Measurements from ENCODE around the gene ACE.
A peak's percentile ranks its signal among the peaks of the same experiment; 100 is the strongest.

The ACE gene

DNA sequence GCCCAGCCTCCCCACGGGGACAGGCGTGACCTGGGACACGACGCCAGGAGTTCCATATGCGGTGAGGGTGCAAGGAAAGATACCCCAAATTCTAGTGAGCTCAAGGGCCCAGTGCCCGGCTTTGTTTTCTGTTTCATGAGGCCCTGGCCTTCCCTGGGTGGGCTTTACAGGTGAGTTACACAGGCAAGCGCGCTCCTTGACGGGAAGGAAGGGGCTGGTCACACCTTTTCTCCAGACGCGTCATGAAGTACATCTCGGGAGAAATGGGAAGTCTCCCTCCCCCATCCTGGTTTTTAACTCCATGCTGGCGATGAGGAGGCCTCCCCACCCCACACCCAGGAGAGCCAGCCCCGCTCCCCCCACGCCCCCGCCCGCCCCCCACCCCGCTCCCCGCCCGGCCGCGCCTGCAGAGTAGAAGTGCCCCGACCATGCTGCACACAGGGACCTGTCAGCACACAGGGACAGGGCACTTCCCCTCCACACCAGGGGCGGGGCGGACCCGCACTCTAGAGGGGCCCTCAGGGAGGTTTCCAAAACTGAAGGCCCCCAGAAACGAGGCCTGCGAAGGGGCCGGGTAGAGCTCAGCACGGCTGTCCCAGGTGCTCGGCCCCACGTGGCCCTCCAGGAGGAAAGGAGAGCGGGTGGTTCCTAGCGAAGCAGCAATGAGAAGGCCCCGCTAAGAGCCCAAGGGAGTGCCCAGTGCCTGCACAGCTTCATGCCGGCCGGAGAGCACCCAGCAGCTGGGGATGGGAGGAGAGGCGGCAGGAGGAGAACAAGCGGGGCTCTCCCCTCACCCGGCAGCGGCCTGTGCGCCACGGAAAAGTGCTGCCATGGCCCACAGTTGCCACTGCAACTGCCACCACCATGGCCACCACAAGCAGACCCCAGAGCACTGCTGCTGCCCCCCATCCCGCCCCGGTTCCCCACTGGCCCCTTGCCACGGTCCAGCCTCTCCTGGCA is 38.5 kb upstream of the ACE start:
- Histone ChIP-seq H3K9me3 (ENCODE audit: control insufficient read depth, low read length) (no peaks in the 10 kb centered on the region), H3K36me3 (ENCODE audit: control insufficient read depth, insufficient read depth, low read length) (peaks cover 4% of the 10 kb centered on the region), H3K9ac (ENCODE audit: low read length) (no peak overlapping the region), H3K4me1 (ENCODE audit: control insufficient read depth, insufficient read depth, low read length) (peaks cover 71% of the 10 kb centered on the region), H3K4me3 (ENCODE audit: low read length) (no peak overlapping the region), H3K27me3 (ENCODE audit: control insufficient read depth, insufficient read depth, low read length) (no peaks in the 10 kb centered on the region)

DNA sequence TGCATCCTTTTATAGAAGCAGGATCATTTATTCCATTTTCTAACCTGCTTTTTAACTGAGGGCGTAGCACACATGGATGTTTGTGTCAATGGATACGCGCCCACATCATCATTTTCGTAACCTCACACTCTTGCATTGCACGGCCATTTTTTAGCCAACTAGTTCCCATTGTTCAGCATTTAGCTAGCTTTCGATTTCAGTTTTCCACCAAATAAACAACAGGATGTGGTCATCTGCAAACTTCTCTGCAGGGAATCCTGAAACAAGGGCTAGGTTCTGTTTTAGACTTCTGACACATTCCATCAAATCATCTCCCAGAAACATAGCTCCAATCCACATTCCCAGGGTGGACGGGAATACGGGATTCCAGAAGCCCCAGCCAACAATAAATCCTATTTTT is 37.2 kb upstream of the ACE start:
- Histone ChIP-seq H3K36me3 (ENCODE audit: control insufficient read depth, insufficient read depth, low read length) (peaks cover 4% of the 10 kb centered on the region), H3K27me3 (ENCODE audit: control insufficient read depth, insufficient read depth, low read length) (no peaks in the 10 kb centered on the region), H3K4me3 (ENCODE audit: low read length) (no peak overlapping the region), H3K4me1 (ENCODE audit: control insufficient read depth, insufficient read depth, low read length) (peaks cover 59% of the 10 kb centered on the region), H3K9ac (ENCODE audit: low read length) (no peak overlapping the region), H3K9me3 (ENCODE audit: control insufficient read depth, low read length) (no peaks in the 10 kb centered on the region)

GRCh38 chr17:63440127-63440769 is 36.6 kb upstream of the ACE start:
- Histone ChIP-seq H3K9ac (ENCODE audit: low read length) (no peak overlapping the region), H3K36me3 (ENCODE audit: control insufficient read depth, insufficient read depth, low read length) (peaks cover 4% of the 10 kb centered on the region), H3K4me1 (ENCODE audit: control insufficient read depth, insufficient read depth, low read length) (peaks cover 59% of the 10 kb centered on the region), H3K27me3 (ENCODE audit: control insufficient read depth, insufficient read depth, low read length) (no peaks in the 10 kb centered on the region), H3K4me3 (ENCODE audit: low read length) (no peak overlapping the region), H3K9me3 (ENCODE audit: control insufficient read depth, low read length) (no peaks in the 10 kb centered on the region)

GRCh38 chr17:63440770-63441335 is 36.0 kb upstream of the ACE start:
- H3K4me3 ChIP-seq (ENCODE audit: low read length) = no peak overlapping the region
- no peaks in the 10 kb centered on the region for H3K36me3 ChIP-seq (ENCODE audit: control insufficient read depth, insufficient read depth, low read length)
- no peaks in the 10 kb centered on the region for H3K27me3 ChIP-seq (ENCODE audit: control insufficient read depth, insufficient read depth, low read length)
- H3K9me3 ChIP-seq (ENCODE audit: control insufficient read depth, low read length) = no peaks in the 10 kb centered on the region
- H3K4me1 ChIP-seq (ENCODE audit: control insufficient read depth, insufficient read depth, low read length) = peaks cover 53% of the 10 kb centered on the region
- H3K9ac ChIP-seq (ENCODE audit: low read length) = no peak overlapping the region

DNA sequence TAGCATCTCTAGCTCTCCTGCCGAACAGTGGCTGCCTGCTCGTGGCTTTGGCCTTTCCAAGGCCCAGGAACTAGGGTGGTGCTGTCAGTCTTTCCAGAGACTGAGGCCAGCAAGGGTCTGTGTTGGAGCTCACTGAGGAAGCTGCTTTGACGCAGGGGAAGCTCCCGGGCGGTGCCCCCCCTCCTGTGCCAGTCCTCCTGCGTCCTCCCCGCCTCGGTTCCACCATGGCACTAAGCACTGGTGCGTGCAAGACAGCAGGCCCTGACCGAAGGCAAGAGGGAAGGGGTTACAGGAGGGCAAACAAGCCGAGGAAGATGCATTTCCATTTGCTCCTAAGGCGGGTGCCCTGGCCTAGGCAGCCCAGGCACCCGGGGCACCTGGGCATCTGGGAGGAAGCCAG is 35.2 kb upstream of the ACE start:
- no peak overlapping the region for H3K9ac ChIP-seq (ENCODE audit: low read length)

DNA sequence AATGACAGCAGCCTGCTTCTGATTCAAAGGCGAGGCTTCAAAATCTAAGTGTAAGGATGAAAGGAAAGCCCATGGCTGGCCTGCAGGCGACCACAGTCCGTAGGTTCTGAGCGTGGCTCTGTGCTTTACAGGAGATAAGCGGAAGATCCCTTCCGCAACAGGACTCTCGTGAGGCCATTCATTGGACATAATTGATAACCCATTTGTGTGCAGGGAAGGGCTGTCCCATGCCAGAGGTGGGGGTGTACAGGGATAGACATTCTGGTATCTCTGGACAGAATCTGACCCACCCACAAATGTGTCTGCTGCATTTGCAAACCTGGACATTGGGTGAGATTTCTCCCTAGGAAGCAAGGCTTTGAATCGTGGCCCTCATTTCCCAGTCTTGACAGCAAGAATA is 34.8 kb upstream of the ACE start:
- H3K9me3 ChIP-seq (ENCODE audit: control insufficient read depth, low read length) = no peaks in the 10 kb centered on the region
- H3K4me1 ChIP-seq (ENCODE audit: control insufficient read depth, insufficient read depth, low read length) = peaks cover 47% of the 10 kb centered on the region
- no peak overlapping the region for H3K4me3 ChIP-seq (ENCODE audit: low read length)
- H3K27me3 ChIP-seq (ENCODE audit: control insufficient read depth, insufficient read depth, low read length) = no peaks in the 10 kb centered on the region
- H3K9ac ChIP-seq (ENCODE audit: low read length) = no peak overlapping the region
- H3K36me3 ChIP-seq (ENCODE audit: control insufficient read depth, insufficient read depth, low read length) = no peaks in the 10 kb centered on the region

More for the DNA sequence above, 35.2 kb upstream of the ACE start:
- peaks cover 47% of the 10 kb centered on the region for H3K4me1 ChIP-seq (ENCODE audit: control insufficient read depth, insufficient read depth, low read length)
- H3K27me3 ChIP-seq (ENCODE audit: control insufficient read depth, insufficient read depth, low read length) = no peaks in the 10 kb centered on the region
- no peaks in the 10 kb centered on the region for H3K36me3 ChIP-seq (ENCODE audit: control insufficient read depth, insufficient read depth, low read length)
- H3K4me3 ChIP-seq (ENCODE audit: low read length) = no peak overlapping the region
- H3K9me3 ChIP-seq (ENCODE audit: control insufficient read depth, low read length) = no peaks in the 10 kb centered on the region

DNA sequence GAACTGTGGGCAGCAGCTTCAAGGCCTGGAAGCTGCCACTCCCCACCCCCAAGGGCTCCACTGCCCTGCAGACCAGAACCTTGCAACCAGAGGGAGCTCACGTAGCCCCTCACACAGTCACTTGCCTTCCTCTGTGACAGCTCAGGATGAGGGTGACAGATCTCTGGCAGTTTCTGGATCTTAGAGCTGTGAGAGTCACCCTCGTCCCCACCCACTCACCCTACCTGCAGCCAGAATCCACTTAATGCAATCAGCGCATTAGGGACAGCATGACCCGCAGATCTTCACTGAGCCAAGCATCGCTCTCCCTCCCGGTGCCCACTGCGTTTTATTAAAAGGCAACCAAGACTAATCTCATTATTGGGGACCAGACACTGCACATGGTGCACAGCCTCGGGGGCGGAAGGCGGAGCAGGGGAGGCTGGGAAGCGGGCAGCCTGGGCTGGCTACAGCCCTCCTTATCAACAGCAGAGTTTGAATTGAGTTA is 34.3 kb upstream of the ACE start:
- Histone ChIP-seq H3K27me3 (ENCODE audit: control insufficient read depth, insufficient read depth, low read length) (no peaks in the 10 kb centered on the region), H3K9ac (ENCODE audit: low read length) (peak overlapping the region; percentile 5), H3K36me3 (ENCODE audit: control insufficient read depth, insufficient read depth, low read length) (no peaks in the 10 kb centered on the region), H3K9me3 (ENCODE audit: control insufficient read depth, low read length) (no peaks in the 10 kb centered on the region), H3K4me1 (ENCODE audit: control insufficient read depth, insufficient read depth, low read length) (peaks cover 47% of the 10 kb centered on the region), H3K4me3 (ENCODE audit: low read length) (no peak overlapping the region)

DNA sequence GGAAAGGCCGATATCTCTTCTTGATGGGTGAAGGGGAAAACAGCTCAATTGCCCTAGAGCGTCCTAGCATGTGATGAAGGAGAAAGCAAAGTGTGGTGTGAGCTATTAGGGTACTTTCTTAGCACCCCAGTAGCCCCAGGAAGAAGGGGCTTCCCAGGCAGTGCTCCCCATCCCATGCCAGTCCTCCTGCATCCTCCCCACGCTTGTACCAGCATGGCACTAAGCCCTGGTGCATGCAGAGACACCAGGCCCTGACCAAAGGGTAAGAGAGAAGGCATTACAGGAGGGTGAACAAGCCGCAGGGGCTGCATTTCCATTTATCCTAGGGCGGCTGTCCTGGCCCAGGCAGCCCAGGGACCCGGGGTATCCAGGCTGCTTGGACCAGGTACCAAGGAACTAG is 33.8 kb upstream of the ACE start:
- Histone ChIP-seq H3K36me3 (ENCODE audit: control insufficient read depth, insufficient read depth, low read length) (no peaks in the 10 kb centered on the region), H3K4me1 (ENCODE audit: control insufficient read depth, insufficient read depth, low read length) (peaks cover 47% of the 10 kb centered on the region), H3K9me3 (ENCODE audit: control insufficient read depth, low read length) (no peaks in the 10 kb centered on the region), H3K27me3 (ENCODE audit: control insufficient read depth, insufficient read depth, low read length) (no peaks in the 10 kb centered on the region), H3K4me3 (ENCODE audit: low read length) (no peak overlapping the region), H3K9ac (ENCODE audit: low read length) (no peak overlapping the region)

DNA sequence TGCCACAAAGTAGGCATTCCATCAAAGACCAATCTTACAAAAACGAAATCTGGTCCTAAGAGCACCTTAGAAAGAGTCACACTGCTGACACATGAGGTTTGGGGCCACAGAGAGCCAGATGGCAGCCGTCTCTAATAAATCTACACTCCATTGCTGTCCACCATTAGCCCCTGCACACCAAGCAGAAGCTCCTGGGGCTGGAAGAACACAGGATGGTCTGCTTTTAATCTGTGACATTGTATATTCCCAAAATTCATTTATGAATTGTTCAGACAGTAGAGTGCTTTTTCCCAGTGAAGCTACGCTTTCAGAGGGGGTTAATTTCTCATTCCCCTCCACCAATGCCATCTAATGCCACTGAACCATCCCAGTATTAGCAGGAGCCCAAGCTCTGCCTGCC is 32.4 kb upstream of the ACE start:
- Histone ChIP-seq H3K9ac (ENCODE audit: low read length) (peak overlapping the region; percentile 89), H3K27me3 (ENCODE audit: control insufficient read depth, insufficient read depth, low read length) (no peaks in the 10 kb centered on the region), H3K36me3 (ENCODE audit: control insufficient read depth, insufficient read depth, low read length) (no peaks in the 10 kb centered on the region), H3K4me3 (ENCODE audit: low read length) (peak overlapping the region; percentile 56), H3K9me3 (ENCODE audit: control insufficient read depth, low read length) (no peaks in the 10 kb centered on the region), H3K4me1 (ENCODE audit: control insufficient read depth, insufficient read depth, low read length) (peaks cover 39% of the 10 kb centered on the region)

- H3K36me3 ChIP-seq (ENCODE audit: control insufficient read depth, insufficient read depth, low read length) = no peaks in the 10 kb centered on the region
- peak overlapping the region; percentile 56 for H3K4me3 ChIP-seq (ENCODE audit: low read length)
Observed at GRCh38 chr17:63445065-63445464, 31.8 kb upstream of the ACE start.

DNA sequence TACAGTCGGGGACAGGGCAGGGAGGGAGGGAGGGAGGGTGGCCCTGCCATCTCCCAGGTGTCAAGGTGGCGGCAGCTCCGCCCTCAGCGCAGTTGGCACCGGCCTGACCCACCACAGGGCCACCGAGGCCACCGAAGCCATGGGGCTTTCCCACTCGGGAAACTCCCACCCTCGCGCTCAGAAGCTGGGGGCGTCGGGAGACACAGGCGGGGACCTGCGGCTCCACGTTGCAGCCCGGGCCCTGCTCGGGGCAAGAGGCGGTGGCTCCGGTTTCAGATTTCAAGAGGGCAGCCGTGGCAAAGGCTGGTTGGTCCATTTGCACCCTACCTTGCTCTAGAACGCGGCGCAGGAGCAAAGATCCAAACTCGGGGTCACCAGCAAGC is 31.3 kb upstream of the ACE start:
- Histone ChIP-seq H3K9me3 (ENCODE audit: control insufficient read depth, low read length) (no peaks in the 10 kb centered on the region), H3K36me3 (ENCODE audit: control insufficient read depth, insufficient read depth, low read length) (no peaks in the 10 kb centered on the region), H3K4me3 (ENCODE audit: low read length) (peak overlapping the region; percentile 56), H3K9ac (ENCODE audit: low read length) (peak overlapping the region; percentile 89), H3K27me3 (ENCODE audit: control insufficient read depth, insufficient read depth, low read length) (no peaks in the 10 kb centered on the region), H3K4me1 (ENCODE audit: control insufficient read depth, insufficient read depth, low read length) (peaks cover 34% of the 10 kb centered on the region)

More at GRCh38 chr17:63445065-63445464, 31.8 kb upstream of the ACE start:
- Histone ChIP-seq H3K27me3 (ENCODE audit: control insufficient read depth, insufficient read depth, low read length) (no peaks in the 10 kb centered on the region), H3K9ac (ENCODE audit: low read length) (peak overlapping the region; percentile 89), H3K9me3 (ENCODE audit: control insufficient read depth, low read length) (no peaks in the 10 kb centered on the region), H3K4me1 (ENCODE audit: control insufficient read depth, insufficient read depth, low read length) (peaks cover 36% of the 10 kb centered on the region)

Data from mucosa of stomach (tissue), 1 donor.